Vagina (tissue), 2 donors: Measurements from ENCODE around the gene UNK. TPM values are rescaled to one million over a fixed set of nuclear protein-coding genes. Genes with fewer than 3 reads are reported as not detected.

ENCODE experiments used
- DNase-seq, 2 donors: peaks; one replicate each; pipeline ENCODE4 v3.0.0-alpha.2; 2017; ENCODE audit errors: extremely low spot score in 2 of 2
- H3K27ac ChIP-seq: fragments of 200-600 bp; sonication (generic); one replicate; pipeline ENCODE4 v1.5.1; 2019
- H3K27me3 ChIP-seq: fragments of 200-600 bp; sonication (generic); one replicate; pipeline ENCODE4 v1.5.1; 2019
- H3K36me3 ChIP-seq, 2 donors: fragments of 200-600 bp; sonication (generic); one replicate each; pipeline ENCODE4 v1.5.1; 2017 to 2019
- H3K4me1 ChIP-seq: fragments of 200-600 bp; sonication (generic); one replicate; pipeline ENCODE4 v1.5.1; 2019
- H3K4me3 ChIP-seq, 2 donors: fragments of 200-600 bp; sonication (generic); 1 replicate in 1 of 2; 2 replicates in 1 of 2; pipeline ENCODE4 v1.5.1; 2016 to 2019
- H3K9me3 ChIP-seq: fragments of 200-600 bp; sonication (generic); one replicate; pipeline ENCODE4 v1.5.1; 2019
- CTCF ChIP-seq, 3 experiments: fragments of 450-650 bp in 2 of 3; fragments of 200-600 bp in 1 of 3; sonication (generic) in 1 of 3; IDR thresholded peaks; one replicate each; pipeline ENCODE4 v1.5.1; 2017 to 2019; ENCODE audit warnings: antibody characterized with exemption in 3 of 3, mild to moderate bottlenecking in 2 of 3, moderate library complexity in 2 of 3
- POLR2A ChIP-seq, 2 donors: fragments of 450-650 bp; IDR thresholded peaks; one replicate each; pipeline ENCODE4 v1.6.1; 2017; ENCODE audit warnings: antibody characterized with exemption in 2 of 2, mild to moderate bottlenecking in 2 of 2, moderate library complexity in 2 of 2
- POLR2AphosphoS5 ChIP-seq, 2 donors: sonication (generic); formaldehyde crosslinking; IDR thresholded peaks; one replicate each; pipeline ENCODE4 v1.9.0; 2017; ENCODE audit warnings: antibody characterized with exemption in 2 of 2, mild to moderate bottlenecking in 2 of 2, low read depth in 1 of 2; ENCODE audit not compliant: insufficient read depth in 1 of 2
- intact Hi-C: fragments of 100-400 bp; cut with DNase I; formaldehyde crosslinking; loops from one replicate; pipeline ENCODE4 v1.15.1; 2023
- total RNA-seq: library from RNA; depleted of rRNA; stranded (reverse); fragments of >200 nt; gene quantifications from one replicate; pipeline ENCODE4 v1.2.3, GENCODE V29; 2016

The UNK gene
- total RNA-seq, 1 donor from 2014 or later = 35.1 TPM

GRCh38 chr17:75838410-75838809 lies 53.8 kb downstream of the UNK start:
- no peak for DNase-seq
- Histone ChIP-seq H3K36me3 (no peaks in the 10 kb centered on the region), H3K27ac (no peak overlapping the region), H3K27me3 (no peaks in the 10 kb centered on the region), H3K4me3 (no peak overlapping the region), H3K9me3 (no peaks in the 10 kb centered on the region), H3K4me1 (no peaks in the 10 kb centered on the region)
- TF ChIP-seq CTCF (IDR thresholded peaks at IDR 0.05) (no peak), POLR2A (IDR thresholded peaks at IDR 0.05) (no peak), POLR2AphosphoS5 (IDR thresholded peaks at IDR 0.05; ENCODE audit: insufficient read depth in 1 of 2, low read depth in 1 of 2) (no peak)
- intact Hi-C loops = no loop called here

GRCh38 chr17:75839942-75840798 lies 55.6 kb downstream of the UNK start:
- H3K9me3 ChIP-seq = no peaks in the 10 kb centered on the region
- H3K4me3 ChIP-seq = no peak overlapping the region
- DNase-seq = no peak
- H3K27me3 ChIP-seq = no peaks in the 10 kb centered on the region
- TF ChIP-seq POLR2AphosphoS5 (IDR thresholded peaks at IDR 0.05; ENCODE audit: insufficient read depth in 1 of 2, low read depth in 1 of 2) (no peak), CTCF (IDR thresholded peaks at IDR 0.05) (no peak), POLR2A (IDR thresholded peaks at IDR 0.05) (no peak)
- H3K36me3 ChIP-seq = no peaks in the 10 kb centered on the region
- H3K4me1 ChIP-seq = peaks cover 10% of the 10 kb centered on the region
- intact Hi-C loops = no loop called here
- H3K27ac ChIP-seq = no peak overlapping the region

GRCh38 chr17:75840799-75841164 lies 56.2 kb downstream of the UNK start:
- Histone ChIP-seq H3K36me3 (no peaks in the 10 kb centered on the region), H3K27ac (no peak overlapping the region), H3K27me3 (no peaks in the 10 kb centered on the region), H3K4me1 (peaks cover 16% of the 10 kb centered on the region), H3K9me3 (no peaks in the 10 kb centered on the region), H3K4me3 (no peak overlapping the region)
- intact Hi-C loops = no loop called here
- DNase-seq = no peak
- TF ChIP-seq CTCF (IDR thresholded peaks at IDR 0.05) (no peak), POLR2A (IDR thresholded peaks at IDR 0.05) (no peak), POLR2AphosphoS5 (IDR thresholded peaks at IDR 0.05; ENCODE audit: insufficient read depth in 1 of 2, low read depth in 1 of 2) (no peak)

- Histone ChIP-seq H3K4me3 (peak overlapping the region in 1 of 2 donors; percentile 37), H3K36me3 (peaks cover 7 to 15% of the 10 kb centered on the region in 2 donors), H3K27me3 (no peaks in the 10 kb centered on the region), H3K27ac (no peak overlapping the region), H3K9me3 (no peaks in the 10 kb centered on the region), H3K4me1 (peaks cover 32% of the 10 kb centered on the region)
- DNase-seq = no peak
- intact Hi-C loops = no loop called here
- TF ChIP-seq CTCF (IDR thresholded peaks at IDR 0.05) (no peak), POLR2A (IDR thresholded peaks at IDR 0.05) (no peak), POLR2AphosphoS5 (IDR thresholded peaks at IDR 0.05; ENCODE audit: insufficient read depth in 1 of 2, low read depth in 1 of 2) (no peak)
These were observed 57.8 kb downstream of the UNK start for GRCh38 chr17:75842411-75842810.

GRCh38 chr17:75842963-75843576 lies 58.5 kb downstream of the UNK start:
- TF ChIP-seq POLR2A (IDR thresholded peaks at IDR 0.05) (no peak), CTCF (IDR thresholded peaks at IDR 0.05) (no peak), POLR2AphosphoS5 (IDR thresholded peaks at IDR 0.05; ENCODE audit: insufficient read depth in 1 of 2, low read depth in 1 of 2) (no peak)
- Histone ChIP-seq H3K9me3 (no peaks in the 10 kb centered on the region), H3K4me1 (peaks cover 38% of the 10 kb centered on the region), H3K36me3 (peaks cover 8 to 21% of the 10 kb centered on the region in 2 donors), H3K27ac (peak overlapping the region; percentile 93), H3K27me3 (no peaks in the 10 kb centered on the region), H3K4me3 (peak overlapping the region; percentile 3 to 37)
- intact Hi-C loops = no loop called here
- DNase-seq = no peak
